ENCODE results near the gene STPG2.

STPG2 gene

GRCh38 chr4:97953171-97953941, 189.9 kb downstream of the STPG2 start:
- no peak for DNase-seq (ENCODE audit: low read depth)
- TF ChIP-seq CTCF (IDR thresholded peaks at IDR 0.05; ENCODE audit: control insufficient read depth, extremely low read depth, insufficient read depth) = no peak

GRCh38 chr4:97952763-97953162, 190.5 kb downstream of the STPG2 start:
- DNase-seq (ENCODE audit: low read depth) = no peak
- TF ChIP-seq CTCF (IDR thresholded peaks at IDR 0.05; ENCODE audit: control insufficient read depth, extremely low read depth, insufficient read depth) = no peak
- H3K4me3 ChIP-seq (ENCODE audit: low read depth, low read length) = no peak overlapping the region

More at GRCh38 chr4:97953171-97953941, 189.9 kb downstream of the STPG2 start:
- no peak overlapping the region for H3K4me3 ChIP-seq (ENCODE audit: low read depth, low read length)

DNA sequence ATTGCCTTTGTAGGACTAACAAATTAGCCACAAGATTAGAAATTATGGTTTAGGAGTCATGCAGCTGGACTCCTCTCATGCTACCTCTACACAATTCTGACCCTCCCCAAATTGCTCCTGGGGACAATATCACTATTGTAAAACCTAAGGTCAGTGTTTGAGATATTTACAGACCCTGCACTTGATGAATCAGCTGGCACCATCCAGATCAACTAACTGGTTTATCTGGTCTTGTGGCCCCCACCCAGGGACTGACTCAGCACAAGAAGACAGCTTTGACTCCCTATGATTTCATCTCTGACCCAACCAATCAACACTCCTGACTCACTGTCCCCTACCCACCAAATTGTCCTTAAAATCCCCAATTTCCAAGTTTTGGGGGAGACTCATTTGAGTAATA, 192.4 kb downstream of the STPG2 start:
- no peak overlapping the region for H3K4me3 ChIP-seq (ENCODE audit: low read depth, low read length)
- no peak for DNase-seq (ENCODE audit: low read depth)
- no peak for TF ChIP-seq CTCF (IDR thresholded peaks at IDR 0.05; ENCODE audit: control insufficient read depth, extremely low read depth, insufficient read depth)

DNA sequence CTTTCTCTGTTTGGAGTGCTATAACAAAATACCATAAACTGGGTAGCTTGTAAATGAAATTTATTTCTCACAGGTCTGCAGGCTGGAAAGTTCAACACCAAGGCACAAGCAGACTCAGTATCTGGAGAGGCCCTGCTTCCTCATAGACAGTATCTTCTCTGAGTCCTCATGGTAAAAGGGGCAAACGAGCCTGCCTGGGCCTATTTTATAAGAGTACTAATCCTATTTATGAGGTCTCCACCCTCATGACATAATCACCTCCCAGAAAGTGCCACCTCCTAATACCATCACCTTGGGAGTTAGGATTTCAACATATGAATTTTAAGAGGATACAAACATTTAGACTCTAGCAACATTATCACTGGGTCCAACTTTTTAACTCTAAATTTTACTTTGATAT, 200.3 kb downstream of the STPG2 start:
- TF ChIP-seq CTCF (IDR thresholded peaks at IDR 0.05; ENCODE audit: control insufficient read depth, extremely low read depth, insufficient read depth) = no peak
- DNase-seq (ENCODE audit: low read depth) = no peak
- H3K4me3 ChIP-seq (ENCODE audit: low read depth, low read length) = no peak overlapping the region

GRCh38 chr4:97942137-97942536, 201.1 kb downstream of the STPG2 start:
- TF ChIP-seq CTCF (IDR thresholded peaks at IDR 0.05; ENCODE audit: control insufficient read depth, extremely low read depth, insufficient read depth) = no peak
- DNase-seq (ENCODE audit: low read depth) = no peak
- no peak overlapping the region for H3K4me3 ChIP-seq (ENCODE audit: low read depth, low read length)

DNA sequence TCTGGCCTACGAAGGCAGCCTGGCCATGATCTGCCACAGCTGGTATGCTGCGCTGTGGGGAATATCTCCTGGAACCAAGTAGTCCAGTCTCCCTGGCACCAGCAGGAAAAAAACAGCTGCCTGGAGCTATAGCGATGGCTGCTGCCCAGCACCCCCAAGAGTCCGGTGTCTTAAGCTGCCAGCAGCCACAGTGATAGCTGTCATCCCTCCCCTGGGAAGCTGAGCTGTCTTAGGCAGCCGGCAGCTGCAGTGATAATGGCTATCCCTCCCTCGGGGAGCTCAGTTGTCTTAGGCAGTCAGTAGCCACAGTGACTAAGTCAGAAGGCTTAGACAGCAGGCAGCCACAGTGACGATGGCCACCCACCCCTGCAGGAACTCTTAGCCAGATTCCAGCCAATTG, 205.1 kb downstream of the STPG2 start:
- TF ChIP-seq CTCF (IDR thresholded peaks at IDR 0.05; ENCODE audit: control insufficient read depth, extremely low read depth, insufficient read depth) = no peak
- H3K4me3 ChIP-seq (ENCODE audit: low read depth, low read length) = no peak overlapping the region
- no peak for DNase-seq (ENCODE audit: low read depth)

Data from LNCaP clone FGC (cell line).